ENCODE measurements around the gene PTPRU. TPM values are rescaled to one million over a fixed set of nuclear protein-coding genes. Genes with fewer than 3 reads are reported as not detected.
A peak's percentile ranks its signal among the peaks of the same experiment; 100 is the strongest.

PTPRU gene
- total and polyA plus RNA-seq, 4 donors, result 1.6 to 15.1 (median 6.0) TPM

GRCh38 chr1:29269382-29269781 is 33.1 kb downstream of the PTPRU start:
- TF ChIP-seq HNF4A (conservative IDR thresholded peaks at IDR 0.05) (no peak), RAD21 (IDR thresholded peaks at IDR 0.05) (no peak), NR2F2 (IDR thresholded peaks at IDR 0.05) (no peak), EGR1 (IDR thresholded peaks at IDR 0.05; ENCODE audit: low read depth in 2 of 2) (no peak)
- no peak overlapping the region for H3K9ac ChIP-seq (ENCODE audit: low read depth in 1 of 2, low read length in 2 of 2)
- WGBS, result 81% methylated on average over 8 of the region's 8 CpGs
- no peak for DNase-seq (ENCODE audit: low spot score)
- H3K36me3 ChIP-seq (ENCODE audit: control insufficient read depth in 4 of 4, insufficient read depth in 3 of 4, low read depth in 1 of 4, low read length in 3 of 4), result no peaks in the 10 kb centered on the region
- peaks cover 0 to 10% (median under 1%) of the 10 kb centered on the region in 4 donors for H3K4me1 ChIP-seq (ENCODE audit: control insufficient read depth in 4 of 4, insufficient read depth in 4 of 4, low read length in 3 of 4)
- no peak overlapping the region for H3K27ac ChIP-seq (ENCODE audit: low read depth in 1 of 2, low read length in 2 of 2)
- H3K9me3 ChIP-seq (ENCODE audit: control insufficient read depth in 4 of 4, low read length in 3 of 4), result no peaks in the 10 kb centered on the region
- no peaks in the 10 kb centered on the region for H3K27me3 ChIP-seq (ENCODE audit: control insufficient read depth in 4 of 4, insufficient read depth in 4 of 4, low read length in 3 of 4)
- no peak overlapping the region for H3K4me3 ChIP-seq (ENCODE audit: low read depth in 1 of 3, low read length in 3 of 3)

GRCh38 chr1:29270929-29271521 is 34.7 kb downstream of the PTPRU start:
- Histone ChIP-seq H3K27me3 (ENCODE audit: control insufficient read depth in 4 of 4, insufficient read depth in 4 of 4, low read length in 3 of 4) (no peaks in the 10 kb centered on the region), H3K9me3 (ENCODE audit: control insufficient read depth in 4 of 4, low read length in 3 of 4) (no peaks in the 10 kb centered on the region), H3K9ac (ENCODE audit: low read depth in 1 of 2, low read length in 2 of 2) (no peak overlapping the region), H3K36me3 (ENCODE audit: control insufficient read depth in 4 of 4, insufficient read depth in 3 of 4, low read depth in 1 of 4, low read length in 3 of 4) (peaks cover 0 to 6% (median under 1%) of the 10 kb centered on the region in 4 donors), H3K4me3 (ENCODE audit: low read depth in 1 of 3, low read length in 3 of 3) (no peak overlapping the region), H3K27ac (ENCODE audit: low read depth in 1 of 2, low read length in 2 of 2) (no peak overlapping the region), H3K4me1 (ENCODE audit: control insufficient read depth in 4 of 4, insufficient read depth in 4 of 4, low read length in 3 of 4) (peaks cover 0 to 10% (median under 1%) of the 10 kb centered on the region in 4 donors)
- DNase-seq (ENCODE audit: low spot score), result no peak
- TF ChIP-seq ZBTB33 (IDR thresholded peaks at IDR 0.05), result no peak
- TF ChIP-seq, protein P1, sequence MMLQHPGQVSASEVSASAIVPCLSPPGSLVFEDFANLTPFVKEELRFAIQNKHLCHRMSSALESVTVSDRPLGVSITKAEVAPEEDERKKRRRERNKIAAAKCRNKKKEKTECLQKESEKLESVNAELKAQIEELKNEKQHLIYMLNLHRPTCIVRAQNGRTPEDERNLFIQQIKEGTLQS (IDR thresholded peaks at IDR 0.05), result no peak
- no peak for TF ChIP-seq JUND (IDR thresholded peaks at IDR 0.05)
- TF ChIP-seq RXRA (IDR thresholded peaks at IDR 0.05), result no peak
- TF ChIP-seq FOXA1 (IDR thresholded peaks at IDR 0.05), result no peak
- TF ChIP-seq TAF1 (conservative IDR thresholded peaks at IDR 0.05), result no peak
- TF ChIP-seq, protein P2, sequence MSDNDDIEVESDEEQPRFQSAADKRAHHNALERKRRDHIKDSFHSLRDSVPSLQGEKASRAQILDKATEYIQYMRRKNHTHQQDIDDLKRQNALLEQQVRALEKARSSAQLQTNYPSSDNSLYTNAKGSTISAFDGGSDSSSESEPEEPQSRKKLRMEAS (IDR thresholded peaks at IDR 0.05), result no peak
- no peak for TF ChIP-seq FOXA2 (IDR thresholded peaks at IDR 0.05)
- TF ChIP-seq HNF4A (conservative IDR thresholded peaks at IDR 0.05), result no peak
- WGBS, result 62% methylated on average over 3 of the region's 3 CpGs

DNA sequence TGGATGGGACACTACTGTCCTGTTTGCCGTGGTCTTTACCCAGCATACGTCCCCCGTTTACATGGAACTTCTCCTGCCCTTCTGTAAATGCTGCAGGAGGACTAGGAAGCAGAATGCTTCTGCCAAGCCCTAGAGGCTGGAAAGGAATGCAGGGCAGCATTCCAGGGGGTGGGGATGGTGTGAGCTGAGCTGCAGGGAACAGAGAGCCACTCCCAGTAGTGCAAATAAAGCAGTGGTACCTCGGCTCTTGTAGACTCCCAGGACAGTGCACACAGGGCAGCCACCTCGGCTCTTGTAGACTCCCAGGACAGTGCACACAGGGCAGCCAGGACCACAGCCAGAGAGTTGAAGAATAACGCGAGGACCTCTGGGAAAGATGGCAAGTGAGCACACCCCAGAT is 35.4 kb downstream of the PTPRU start:
- 48% methylated on average over 7 of the region's 7 CpGs for WGBS
- H3K4me3 ChIP-seq (ENCODE audit: low read depth in 1 of 3, low read length in 3 of 3), result no peak overlapping the region
- H3K9me3 ChIP-seq (ENCODE audit: control insufficient read depth in 4 of 4, low read length in 3 of 4), result no peaks in the 10 kb centered on the region
- H3K36me3 ChIP-seq (ENCODE audit: control insufficient read depth in 4 of 4, insufficient read depth in 3 of 4, low read depth in 1 of 4, low read length in 3 of 4), result peaks cover 0 to 8% (median 1%) of the 10 kb centered on the region in 4 donors
- H3K27me3 ChIP-seq (ENCODE audit: control insufficient read depth in 4 of 4, insufficient read depth in 4 of 4, low read length in 3 of 4), result no peaks in the 10 kb centered on the region
- no peak for DNase-seq (ENCODE audit: low spot score)
- no peak overlapping the region for H3K9ac ChIP-seq (ENCODE audit: low read depth in 1 of 2, low read length in 2 of 2)
- H3K27ac ChIP-seq (ENCODE audit: low read depth in 1 of 2, low read length in 2 of 2), result no peak overlapping the region
- TF ChIP-seq, protein P1 (IDR thresholded peaks at IDR 0.05), result no peak
- TF ChIP-seq RAD21 (IDR thresholded peaks at IDR 0.05), result peak in 1 of 2 donors; percentile 11
- peaks cover 0 to 6% (median under 1%) of the 10 kb centered on the region in 4 donors for H3K4me1 ChIP-seq (ENCODE audit: control insufficient read depth in 4 of 4, insufficient read depth in 4 of 4, low read length in 3 of 4)
